OCI-LY3 (cell line): ENCODE measurements around the gene HOXA5.

Source experiments
- EZH2phosphoT487 ChIP-seq: fragments of 200-600 bp; shearing (Covaris generic); IDR thresholded peaks from 2 replicates; pipeline ENCODE4 v1.6.1; 2018; ENCODE audit warnings: antibody characterized with exemption, mixed run types, low read depth
- TF ChIP-seq, protein P1 (sequence below): fragments of 200-600, 300-600 bp; sonication (generic); IDR thresholded peaks from 2 replicates; pipeline ENCODE4 v1.5.1; 2014; ENCODE audit warnings: antibody characterized with exemption, low read length, low read depth

GRCh38 chr7:27187475-27188385 is 44.2 kb upstream of the HOXA5 start:
- TF ChIP-seq, protein P1, sequence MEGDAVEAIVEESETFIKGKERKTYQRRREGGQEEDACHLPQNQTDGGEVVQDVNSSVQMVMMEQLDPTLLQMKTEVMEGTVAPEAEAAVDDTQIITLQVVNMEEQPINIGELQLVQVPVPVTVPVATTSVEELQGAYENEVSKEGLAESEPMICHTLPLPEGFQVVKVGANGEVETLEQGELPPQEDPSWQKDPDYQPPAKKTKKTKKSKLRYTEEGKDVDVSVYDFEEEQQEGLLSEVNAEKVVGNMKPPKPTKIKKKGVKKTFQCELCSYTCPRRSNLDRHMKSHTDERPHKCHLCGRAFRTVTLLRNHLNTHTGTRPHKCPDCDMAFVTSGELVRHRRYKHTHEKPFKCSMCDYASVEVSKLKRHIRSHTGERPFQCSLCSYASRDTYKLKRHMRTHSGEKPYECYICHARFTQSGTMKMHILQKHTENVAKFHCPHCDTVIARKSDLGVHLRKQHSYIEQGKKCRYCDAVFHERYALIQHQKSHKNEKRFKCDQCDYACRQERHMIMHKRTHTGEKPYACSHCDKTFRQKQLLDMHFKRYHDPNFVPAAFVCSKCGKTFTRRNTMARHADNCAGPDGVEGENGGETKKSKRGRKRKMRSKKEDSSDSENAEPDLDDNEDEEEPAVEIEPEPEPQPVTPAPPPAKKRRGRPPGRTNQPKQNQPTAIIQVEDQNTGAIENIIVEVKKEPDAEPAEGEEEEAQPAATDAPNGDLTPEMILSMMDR = no peak
- no peak for TF ChIP-seq EZH2phosphoT487
